ENCODE results near the gene TRAF6.

TRAF6 gene

DNA sequence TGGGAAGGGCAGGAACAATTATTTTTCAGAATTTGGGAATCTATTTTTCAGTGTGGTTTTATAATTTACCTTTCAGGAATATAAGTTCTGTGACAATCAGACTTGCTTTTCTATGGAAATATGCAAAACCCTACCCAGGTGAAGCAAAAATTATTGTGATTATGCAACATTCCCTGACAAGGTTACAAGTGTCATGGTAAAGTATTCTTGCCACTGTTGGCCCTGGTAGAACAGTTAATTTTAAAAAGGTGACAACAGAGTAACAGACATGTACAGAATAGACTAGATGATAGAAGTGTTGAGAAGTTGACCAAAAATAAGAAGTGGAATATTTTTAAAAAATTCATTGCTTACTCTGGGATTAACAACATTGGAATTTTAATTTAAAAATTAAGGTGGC lies 29.2 kb downstream of the TRAF6 start:
- H3K79me1 ChIP-seq (ENCODE audit: low read depth, low read length) = no peaks in the 10 kb centered on the region
- no peak overlapping the region for H2BK15ac ChIP-seq (ENCODE audit: low read length)
- no peak overlapping the region for H4K8ac ChIP-seq (ENCODE audit: low read depth, low read length)
- no peak overlapping the region for H4K91ac ChIP-seq (ENCODE audit: low read depth, low read length, poor library complexity)
- H3K27ac ChIP-seq (replicated peaks; ENCODE audit: low read length) = no peak overlapping the region
- H2BK12ac ChIP-seq (ENCODE audit: low read length) = no peak overlapping the region
- no peak overlapping the region for H3K4me3 ChIP-seq (ENCODE audit: low read length in 2 of 2)
- no peak overlapping the region for H3K23ac ChIP-seq (ENCODE audit: low read depth, low read length, poor library complexity)
- no peak overlapping the region for H2AFZ ChIP-seq (ENCODE audit: low read length)
- H3K9ac ChIP-seq (ENCODE audit: low read depth, low read length, poor library complexity) = no peak overlapping the region
- no peak overlapping the region for H3K18ac ChIP-seq (ENCODE audit: low read length)
- DNase-seq (ENCODE audit: low spot score) = no peak
- H3K36me3 ChIP-seq (replicated peaks in 1 of 2; ENCODE audit: control insufficient read depth in 2 of 2, insufficient read depth in 2 of 2, low read length in 2 of 2) = peaks cover 4 to 26% of the 10 kb centered on the region in 2 donors
- H3K9me3 ChIP-seq (replicated peaks in 1 of 2; ENCODE audit: control insufficient read depth in 2 of 2, insufficient read depth in 1 of 2, low read depth in 1 of 2, low read length in 2 of 2) = peaks cover 0 to 7% of the 10 kb centered on the region in 2 donors
- peaks cover 2 to 5% of the 10 kb centered on the region in 2 donors for H3K4me1 ChIP-seq (ENCODE audit: control insufficient read depth in 2 of 2, insufficient read depth in 1 of 2, low read depth in 1 of 2, low read length in 2 of 2)
- no peak overlapping the region for H2BK5ac ChIP-seq (ENCODE audit: low read length)
- no peaks in the 10 kb centered on the region for H3K27me3 ChIP-seq (ENCODE audit: control insufficient read depth in 3 of 3, insufficient read depth in 3 of 3, low read depth in 1 of 3, low read length in 3 of 3)
- no peak overlapping the region for H3K14ac ChIP-seq (ENCODE audit: low read length)
- H2AK5ac ChIP-seq (ENCODE audit: low read depth, low read length) = no peak overlapping the region
- no peak overlapping the region for H3K4me2 ChIP-seq (ENCODE audit: insufficient read depth, low read length, poor library complexity, severe bottlenecking)
- no peak overlapping the region for H2BK120ac ChIP-seq (ENCODE audit: low read depth, low read length)
- H3K4ac ChIP-seq (ENCODE audit: low read length) = no peak overlapping the region

DNA sequence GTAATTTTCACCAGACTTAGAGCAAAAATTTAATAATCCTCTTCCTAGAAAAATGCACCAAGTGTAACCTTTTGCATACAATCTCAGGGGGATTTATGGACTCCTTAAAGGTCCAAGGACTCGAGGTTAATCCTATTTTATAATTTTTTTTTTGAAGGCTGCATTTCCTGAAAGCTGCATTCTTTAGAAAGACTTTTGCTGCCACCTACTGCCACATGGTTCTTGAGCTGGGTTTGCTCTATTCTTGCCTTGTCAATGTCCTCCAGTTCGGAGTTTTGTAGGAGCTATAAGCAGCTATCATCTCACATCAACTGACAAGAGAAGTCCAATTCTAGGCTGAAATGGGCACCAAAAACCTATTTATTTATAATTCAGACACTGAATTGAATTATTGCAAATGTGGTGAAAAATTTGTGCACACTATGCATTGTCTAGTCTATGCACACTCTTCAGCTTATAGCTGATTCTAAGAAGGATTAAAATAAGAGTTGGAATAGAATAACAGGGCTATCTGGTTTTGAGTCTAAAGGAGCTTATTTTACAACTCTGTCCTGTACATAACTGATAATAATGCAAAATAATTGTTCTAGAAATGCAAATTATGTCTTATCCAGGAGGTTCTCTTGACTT lies 31.3 kb downstream of the TRAF6 start:
- Histone ChIP-seq H2BK120ac (ENCODE audit: low read depth, low read length) (no peak overlapping the region), H2AFZ (ENCODE audit: low read length) (no peak overlapping the region), H2AK5ac (ENCODE audit: low read depth, low read length) (no peak overlapping the region), H2BK15ac (ENCODE audit: low read length) (no peak overlapping the region), H3K36me3 (replicated peaks in 1 of 2; ENCODE audit: control insufficient read depth in 2 of 2, insufficient read depth in 2 of 2, low read length in 2 of 2) (peaks cover 0 to 6% of the 10 kb centered on the region in 2 donors), H3K14ac (ENCODE audit: low read length) (no peak overlapping the region), H3K4me1 (ENCODE audit: control insufficient read depth in 2 of 2, insufficient read depth in 1 of 2, low read depth in 1 of 2, low read length in 2 of 2) (peaks cover 2 to 5% of the 10 kb centered on the region in 2 donors), H3K9me3 (replicated peaks in 1 of 2; ENCODE audit: control insufficient read depth in 2 of 2, insufficient read depth in 1 of 2, low read depth in 1 of 2, low read length in 2 of 2) (peaks cover 0 to 3% of the 10 kb centered on the region in 2 donors), H3K4me2 (ENCODE audit: insufficient read depth, low read length, poor library complexity, severe bottlenecking) (no peak overlapping the region), H2BK12ac (ENCODE audit: low read length) (no peak overlapping the region), H3K4me3 (ENCODE audit: low read length in 2 of 2) (no peak overlapping the region), H3K27ac (replicated peaks; ENCODE audit: low read length) (no peak overlapping the region), H4K8ac (ENCODE audit: low read depth, low read length) (no peak overlapping the region), H3K79me1 (ENCODE audit: low read depth, low read length) (no peaks in the 10 kb centered on the region), H3K4ac (ENCODE audit: low read length) (no peak overlapping the region), H3K9ac (ENCODE audit: low read depth, low read length, poor library complexity) (no peak overlapping the region), H2BK5ac (ENCODE audit: low read length) (no peak overlapping the region), H3K18ac (ENCODE audit: low read length) (no peak overlapping the region), H3K23ac (ENCODE audit: low read depth, low read length, poor library complexity) (no peak overlapping the region), H4K91ac (ENCODE audit: low read depth, low read length, poor library complexity) (no peak overlapping the region), H3K27me3 (ENCODE audit: control insufficient read depth in 3 of 3, insufficient read depth in 3 of 3, low read depth in 1 of 3, low read length in 3 of 3) (no peaks in the 10 kb centered on the region)
- no CpG with 5 or more reads among the region's 2 CpGs for WGBS, 2 donors (ENCODE audit: extremely low coverage in 2 of 2, insufficient read length in 2 of 2, insufficient replicate concordance in 1 of 2)
- peak; percentile 45 for DNase-seq (ENCODE audit: low spot score)

DNA sequence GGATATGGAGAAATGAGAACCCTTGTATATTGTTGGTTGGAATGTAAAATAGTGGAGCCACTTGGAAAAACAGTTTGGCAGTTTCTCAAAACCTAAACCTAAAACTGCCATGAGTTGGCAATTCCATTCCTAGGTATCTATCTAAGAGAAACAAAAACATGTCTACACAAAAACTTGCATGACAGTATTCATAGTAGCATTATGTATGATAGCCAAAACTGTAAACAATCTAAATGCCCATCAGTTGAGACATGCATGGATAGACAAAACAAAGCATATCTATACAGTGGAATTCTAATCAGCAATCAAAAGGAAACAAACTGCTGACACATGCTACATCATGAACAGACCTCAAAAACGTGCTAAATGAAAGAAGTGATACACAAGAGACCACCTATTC lies 34.9 kb downstream of the TRAF6 start:
- Histone ChIP-seq H3K9ac (ENCODE audit: low read depth, low read length, poor library complexity) (no peak overlapping the region), H3K4me1 (ENCODE audit: control insufficient read depth in 2 of 2, insufficient read depth in 1 of 2, low read depth in 1 of 2, low read length in 2 of 2) (peaks cover 3 to 5% of the 10 kb centered on the region in 2 donors), H3K4me2 (ENCODE audit: insufficient read depth, low read length, poor library complexity, severe bottlenecking) (no peak overlapping the region), H3K79me1 (ENCODE audit: low read depth, low read length) (no peaks in the 10 kb centered on the region), H4K91ac (ENCODE audit: low read depth, low read length, poor library complexity) (no peak overlapping the region), H2BK15ac (ENCODE audit: low read length) (no peak overlapping the region), H3K36me3 (replicated peaks in 1 of 2; ENCODE audit: control insufficient read depth in 2 of 2, insufficient read depth in 2 of 2, low read length in 2 of 2) (no peaks in the 10 kb centered on the region), H3K4ac (ENCODE audit: low read length) (no peak overlapping the region), H3K9me3 (replicated peaks in 1 of 2; ENCODE audit: control insufficient read depth in 2 of 2, insufficient read depth in 1 of 2, low read depth in 1 of 2, low read length in 2 of 2) (no peaks in the 10 kb centered on the region), H3K18ac (ENCODE audit: low read length) (no peak overlapping the region), H3K27me3 (ENCODE audit: control insufficient read depth in 3 of 3, insufficient read depth in 3 of 3, low read depth in 1 of 3, low read length in 3 of 3) (no peaks in the 10 kb centered on the region), H3K14ac (ENCODE audit: low read length) (no peak overlapping the region), H2BK120ac (ENCODE audit: low read depth, low read length) (no peak overlapping the region), H3K23ac (ENCODE audit: low read depth, low read length, poor library complexity) (no peak overlapping the region), H2AFZ (ENCODE audit: low read length) (no peak overlapping the region), H2BK5ac (ENCODE audit: low read length) (no peak overlapping the region), H4K8ac (ENCODE audit: low read depth, low read length) (no peak overlapping the region), H3K27ac (replicated peaks; ENCODE audit: low read length) (no peak overlapping the region), H2AK5ac (ENCODE audit: low read depth, low read length) (no peak overlapping the region), H2BK12ac (ENCODE audit: low read length) (no peak overlapping the region), H3K4me3 (ENCODE audit: low read length in 2 of 2) (no peak overlapping the region)
- DNase-seq (ENCODE audit: low spot score) = no peak
- WGBS, 2 donors (ENCODE audit: extremely low coverage in 2 of 2, insufficient read length in 2 of 2, insufficient replicate concordance in 1 of 2) = no CpG with 5 or more reads among the region's 1 CpG

DNA sequence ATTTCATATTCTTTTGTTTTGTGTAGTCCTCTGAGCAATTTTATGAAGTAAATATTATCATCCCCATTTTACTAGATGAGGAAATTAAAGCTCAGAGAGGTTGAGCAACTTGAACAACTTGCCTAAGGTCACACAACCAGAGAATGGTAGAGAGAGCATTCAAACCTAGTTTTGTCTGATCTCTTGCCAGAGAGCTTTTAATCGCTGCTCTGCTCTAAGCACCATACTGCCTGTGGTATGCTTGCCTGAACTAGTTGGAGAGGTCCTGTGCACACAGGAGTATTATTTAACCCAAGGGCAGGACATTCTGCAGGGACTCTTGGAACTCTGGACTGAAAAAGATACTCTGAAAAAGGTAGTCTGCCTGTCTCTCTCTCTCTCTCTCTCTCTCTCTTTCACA lies 38.5 kb downstream of the TRAF6 start:
- H3K27me3 ChIP-seq (ENCODE audit: control insufficient read depth in 3 of 3, insufficient read depth in 3 of 3, low read depth in 1 of 3, low read length in 3 of 3) = no peaks in the 10 kb centered on the region

More for the DNA sequence above, 38.5 kb downstream of the TRAF6 start:
- no peak overlapping the region for H2BK15ac ChIP-seq (ENCODE audit: low read length)
- no peaks in the 10 kb centered on the region for H3K79me1 ChIP-seq (ENCODE audit: low read depth, low read length)
- no peak overlapping the region for H4K8ac ChIP-seq (ENCODE audit: low read depth, low read length)
- peaks cover 0 to 11% of the 10 kb centered on the region in 2 donors for H3K36me3 ChIP-seq (replicated peaks in 1 of 2; ENCODE audit: control insufficient read depth in 2 of 2, insufficient read depth in 2 of 2, low read length in 2 of 2)
- H3K9ac ChIP-seq (ENCODE audit: low read depth, low read length, poor library complexity) = no peak overlapping the region
- no peak overlapping the region for H3K27ac ChIP-seq (replicated peaks; ENCODE audit: low read length)
- no peaks in the 10 kb centered on the region for H3K9me3 ChIP-seq (replicated peaks in 1 of 2; ENCODE audit: control insufficient read depth in 2 of 2, insufficient read depth in 1 of 2, low read depth in 1 of 2, low read length in 2 of 2)
- H2BK5ac ChIP-seq (ENCODE audit: low read length) = no peak overlapping the region
- H2BK120ac ChIP-seq (ENCODE audit: low read depth, low read length) = no peak overlapping the region
- H3K14ac ChIP-seq (ENCODE audit: low read length) = no peak overlapping the region
- H3K4me3 ChIP-seq (ENCODE audit: low read length in 2 of 2) = no peak overlapping the region
- H3K4me2 ChIP-seq (ENCODE audit: insufficient read depth, low read length, poor library complexity, severe bottlenecking) = no peak overlapping the region
- no peak for DNase-seq (ENCODE audit: low spot score)
- H2AK5ac ChIP-seq (ENCODE audit: low read depth, low read length) = no peak overlapping the region
- no CpG with 5 or more reads among the region's 1 CpG for WGBS, 2 donors (ENCODE audit: extremely low coverage in 2 of 2, insufficient read length in 2 of 2, insufficient replicate concordance in 1 of 2)
- peaks cover 2 to 4% of the 10 kb centered on the region in 2 donors for H3K4me1 ChIP-seq (ENCODE audit: control insufficient read depth in 2 of 2, insufficient read depth in 1 of 2, low read depth in 1 of 2, low read length in 2 of 2)
- no peak overlapping the region for H2AFZ ChIP-seq (ENCODE audit: low read length)
- H3K18ac ChIP-seq (ENCODE audit: low read length) = no peak overlapping the region
- H4K91ac ChIP-seq (ENCODE audit: low read depth, low read length, poor library complexity) = no peak overlapping the region
- H3K4ac ChIP-seq (ENCODE audit: low read length) = no peak overlapping the region
- H3K23ac ChIP-seq (ENCODE audit: low read depth, low read length, poor library complexity) = no peak overlapping the region
- H2BK12ac ChIP-seq (ENCODE audit: low read length) = no peak overlapping the region

Data from neuronal stem cell (in vitro differentiated cells).